H1 (cell line): Measurements from ENCODE around the gene TTBK2. TPM values are rescaled to one million over a fixed set of nuclear protein-coding genes. Genes with fewer than 3 reads are reported as not detected.

Source experiments
- CHD2 ChIP-seq: IDR thresholded peaks from 2 replicates; pipeline ENCODE4 v1.6.1; 2012; ENCODE audit warnings: low read length, improper control_type of control experiment
- EGR1 ChIP-seq: IDR thresholded peaks from 2 replicates; pipeline ENCODE4 v1.6.1; 2011; ENCODE audit warnings: low read depth, low read length, borderline replicate concordance
- PHF8 ChIP-seq: fragments of 200-600 bp; sonication (generic); conservative IDR thresholded peaks from 2 replicates; pipeline ENCODE4 v1.7.1; 2012; ENCODE audit warnings: low read depth, mild to moderate bottlenecking, inconsistent platforms, low read length, moderate library complexity
- POLR2A ChIP-seq, 2 experiments: IDR thresholded peaks; 1 replicate in 1 of 2; 2 replicates in 1 of 2; pipeline ENCODE4 v1.6.1; 2011; ENCODE audit warnings: low read depth in 2 of 2, low read length in 2 of 2, mild to moderate bottlenecking in 2 of 2; ENCODE audit errors: control extremely low read depth in 1 of 2
- RNF2 ChIP-seq: fragments of 200-900, 300-1000 bp; sonication (generic); IDR thresholded peaks from 2 replicates; pipeline ENCODE4 v1.7.1; 2016; ENCODE audit warnings: borderline replicate concordance, low read depth, mild to moderate bottlenecking, antibody characterized with exemption, low read length; ENCODE audit not compliant: poor library complexity, severe bottlenecking; ENCODE audit errors: missing control alignments
- SAP30 ChIP-seq: fragments of 300-600 bp; sonication (generic); IDR thresholded peaks from 2 replicates; pipeline ENCODE4 v1.7.1; 2012; ENCODE audit warnings: low read length, moderate library complexity, mild to moderate bottlenecking, inconsistent platforms; ENCODE audit not compliant: insufficient read depth, insufficient replicate concordance
- SP4 ChIP-seq: IDR thresholded peaks from 2 replicates; pipeline ENCODE4 v1.6.1; 2012; ENCODE audit warnings: low read length, inconsistent platforms
- SUZ12 ChIP-seq: fragments of 200-600 bp; sonication (generic); IDR thresholded peaks from 2 replicates; pipeline ENCODE4 v1.6.1; 2012; ENCODE audit warnings: mild to moderate bottlenecking, inconsistent platforms, low read length, moderate library complexity, mixed read lengths
- TBP ChIP-seq: IDR thresholded peaks from 2 replicates; pipeline ENCODE4 v1.6.1; 2011; ENCODE audit warnings: low read depth, low read length, improper control_type of control experiment
- polyA plus RNA-seq, 7 experiments: library from polyadenylated mRNA; depleted of rRNA in 3 of 7; stranded (reverse) in 5 of 7; unstranded in 2 of 7; fragments of >200 nt in 5 of 7; fragments of 200-250 nt in 2 of 7; gene quantifications; 1 replicate in 5 of 7; 2 replicates in 1 of 7; 4 replicates in 1 of 7; pipeline versions ENCODE4 v1.2.1 to v1.2.3, GENCODE V29; 2011 to 2013; ENCODE audit warnings: missing spikeins in 2 of 7, mixed read lengths in 2 of 7
- total RNA-seq: library from RNA; stranded (reverse); fragmentation: NEBNext Ultra II Directional; extraction: Animal tissue kit (Norgen Biotek cat#: 25700); gene quantifications from 2 replicates; pipeline ENCODE4 v1.2.1, GENCODE V29; 2021
- TF ChIP-seq, protein P1 (sequence below): fragments of 300-600 bp; sonication (generic); IDR thresholded peaks from 2 replicates; pipeline ENCODE4 v1.7.1; 2012; ENCODE audit warnings: low read length, moderate library complexity, mild to moderate bottlenecking, inconsistent platforms; ENCODE audit not compliant: insufficient replicate concordance

TTBK2 gene
- total and polyA plus RNA-seq, 2 of the 8 experiments (the other 6 are each of a cell fraction or from before 2014, with no cell fraction given), result 2.7 to 18.2 TPM

DNA sequence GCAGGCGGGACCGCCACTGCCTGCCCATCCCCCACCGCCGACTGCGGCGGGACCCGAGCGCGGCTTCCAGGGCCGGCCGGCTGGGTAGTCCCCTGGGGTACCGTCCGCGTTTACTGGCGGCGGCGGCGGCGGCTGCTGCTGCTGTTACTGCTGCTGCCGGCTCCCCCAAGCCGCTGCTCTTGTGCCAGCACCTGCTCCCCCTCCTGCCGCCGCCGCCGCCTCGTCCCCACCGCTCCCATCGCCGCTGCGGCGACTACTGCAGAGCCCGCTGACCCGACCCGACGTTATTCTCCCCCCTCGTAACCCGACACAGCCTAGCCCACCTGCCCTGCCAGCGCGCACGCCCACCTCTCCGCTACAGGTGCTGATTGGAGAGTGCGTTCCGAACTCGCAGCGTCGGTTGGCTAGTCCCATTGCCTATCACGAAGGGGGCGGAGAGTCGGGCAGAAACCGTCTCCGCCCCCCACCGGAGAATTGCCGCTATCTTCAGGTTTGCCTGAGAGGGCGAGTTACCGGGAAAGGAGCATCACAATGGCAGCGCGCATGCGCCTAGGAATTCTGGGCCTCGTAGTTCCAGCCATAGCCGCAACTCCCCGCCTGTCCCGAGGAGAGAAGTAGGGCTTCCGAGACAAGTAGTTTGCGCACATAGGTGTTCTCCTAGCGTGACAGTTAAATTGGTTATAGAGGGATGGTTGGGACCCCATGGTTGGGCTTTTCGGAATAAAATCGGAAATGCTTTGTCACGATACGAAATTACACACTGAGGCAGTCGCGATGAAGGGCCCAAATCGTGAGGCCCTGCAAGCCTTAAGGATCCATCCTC is at the start of gene TTBK2 (continued):
- TF ChIP-seq, protein P1, sequence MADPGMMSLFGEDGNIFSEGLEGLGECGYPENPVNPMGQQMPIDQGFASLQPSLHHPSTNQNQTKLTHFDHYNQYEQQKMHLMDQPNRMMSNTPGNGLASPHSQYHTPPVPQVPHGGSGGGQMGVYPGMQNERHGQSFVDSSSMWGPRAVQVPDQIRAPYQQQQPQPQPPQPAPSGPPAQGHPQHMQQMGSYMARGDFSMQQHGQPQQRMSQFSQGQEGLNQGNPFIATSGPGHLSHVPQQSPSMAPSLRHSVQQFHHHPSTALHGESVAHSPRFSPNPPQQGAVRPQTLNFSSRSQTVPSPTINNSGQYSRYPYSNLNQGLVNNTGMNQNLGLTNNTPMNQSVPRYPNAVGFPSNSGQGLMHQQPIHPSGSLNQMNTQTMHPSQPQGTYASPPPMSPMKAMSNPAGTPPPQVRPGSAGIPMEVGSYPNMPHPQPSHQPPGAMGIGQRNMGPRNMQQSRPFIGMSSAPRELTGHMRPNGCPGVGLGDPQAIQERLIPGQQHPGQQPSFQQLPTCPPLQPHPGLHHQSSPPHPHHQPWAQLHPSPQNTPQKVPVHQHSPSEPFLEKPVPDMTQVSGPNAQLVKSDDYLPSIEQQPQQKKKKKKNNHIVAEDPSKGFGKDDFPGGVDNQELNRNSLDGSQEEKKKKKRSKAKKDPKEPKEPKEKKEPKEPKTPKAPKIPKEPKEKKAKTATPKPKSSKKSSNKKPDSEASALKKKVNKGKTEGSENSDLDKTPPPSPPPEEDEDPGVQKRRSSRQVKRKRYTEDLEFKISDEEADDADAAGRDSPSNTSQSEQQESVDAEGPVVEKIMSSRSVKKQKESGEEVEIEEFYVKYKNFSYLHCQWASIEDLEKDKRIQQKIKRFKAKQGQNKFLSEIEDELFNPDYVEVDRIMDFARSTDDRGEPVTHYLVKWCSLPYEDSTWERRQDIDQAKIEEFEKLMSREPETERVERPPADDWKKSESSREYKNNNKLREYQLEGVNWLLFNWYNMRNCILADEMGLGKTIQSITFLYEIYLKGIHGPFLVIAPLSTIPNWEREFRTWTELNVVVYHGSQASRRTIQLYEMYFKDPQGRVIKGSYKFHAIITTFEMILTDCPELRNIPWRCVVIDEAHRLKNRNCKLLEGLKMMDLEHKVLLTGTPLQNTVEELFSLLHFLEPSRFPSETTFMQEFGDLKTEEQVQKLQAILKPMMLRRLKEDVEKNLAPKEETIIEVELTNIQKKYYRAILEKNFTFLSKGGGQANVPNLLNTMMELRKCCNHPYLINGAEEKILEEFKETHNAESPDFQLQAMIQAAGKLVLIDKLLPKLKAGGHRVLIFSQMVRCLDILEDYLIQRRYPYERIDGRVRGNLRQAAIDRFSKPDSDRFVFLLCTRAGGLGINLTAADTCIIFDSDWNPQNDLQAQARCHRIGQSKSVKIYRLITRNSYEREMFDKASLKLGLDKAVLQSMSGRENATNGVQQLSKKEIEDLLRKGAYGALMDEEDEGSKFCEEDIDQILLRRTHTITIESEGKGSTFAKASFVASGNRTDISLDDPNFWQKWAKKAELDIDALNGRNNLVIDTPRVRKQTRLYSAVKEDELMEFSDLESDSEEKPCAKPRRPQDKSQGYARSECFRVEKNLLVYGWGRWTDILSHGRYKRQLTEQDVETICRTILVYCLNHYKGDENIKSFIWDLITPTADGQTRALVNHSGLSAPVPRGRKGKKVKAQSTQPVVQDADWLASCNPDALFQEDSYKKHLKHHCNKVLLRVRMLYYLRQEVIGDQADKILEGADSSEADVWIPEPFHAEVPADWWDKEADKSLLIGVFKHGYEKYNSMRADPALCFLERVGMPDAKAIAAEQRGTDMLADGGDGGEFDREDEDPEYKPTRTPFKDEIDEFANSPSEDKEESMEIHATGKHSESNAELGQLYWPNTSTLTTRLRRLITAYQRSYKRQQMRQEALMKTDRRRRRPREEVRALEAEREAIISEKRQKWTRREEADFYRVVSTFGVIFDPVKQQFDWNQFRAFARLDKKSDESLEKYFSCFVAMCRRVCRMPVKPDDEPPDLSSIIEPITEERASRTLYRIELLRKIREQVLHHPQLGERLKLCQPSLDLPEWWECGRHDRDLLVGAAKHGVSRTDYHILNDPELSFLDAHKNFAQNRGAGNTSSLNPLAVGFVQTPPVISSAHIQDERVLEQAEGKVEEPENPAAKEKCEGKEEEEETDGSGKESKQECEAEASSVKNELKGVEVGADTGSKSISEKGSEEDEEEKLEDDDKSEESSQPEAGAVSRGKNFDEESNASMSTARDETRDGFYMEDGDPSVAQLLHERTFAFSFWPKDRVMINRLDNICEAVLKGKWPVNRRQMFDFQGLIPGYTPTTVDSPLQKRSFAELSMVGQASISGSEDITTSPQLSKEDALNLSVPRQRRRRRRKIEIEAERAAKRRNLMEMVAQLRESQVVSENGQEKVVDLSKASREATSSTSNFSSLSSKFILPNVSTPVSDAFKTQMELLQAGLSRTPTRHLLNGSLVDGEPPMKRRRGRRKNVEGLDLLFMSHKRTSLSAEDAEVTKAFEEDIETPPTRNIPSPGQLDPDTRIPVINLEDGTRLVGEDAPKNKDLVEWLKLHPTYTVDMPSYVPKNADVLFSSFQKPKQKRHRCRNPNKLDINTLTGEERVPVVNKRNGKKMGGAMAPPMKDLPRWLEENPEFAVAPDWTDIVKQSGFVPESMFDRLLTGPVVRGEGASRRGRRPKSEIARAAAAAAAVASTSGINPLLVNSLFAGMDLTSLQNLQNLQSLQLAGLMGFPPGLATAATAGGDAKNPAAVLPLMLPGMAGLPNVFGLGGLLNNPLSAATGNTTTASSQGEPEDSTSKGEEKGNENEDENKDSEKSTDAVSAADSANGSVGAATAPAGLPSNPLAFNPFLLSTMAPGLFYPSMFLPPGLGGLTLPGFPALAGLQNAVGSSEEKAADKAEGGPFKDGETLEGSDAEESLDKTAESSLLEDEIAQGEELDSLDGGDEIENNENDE, result no peak
- TF ChIP-seq POLR2A (IDR thresholded peaks at IDR 0.05; ENCODE audit: control extremely low read depth in 1 of 2, low read depth in 2 of 2, low read length in 2 of 2) (peak in 1 of 2 experiments; percentile 62; a peak in 1 of 3 replicates), EGR1 (no peak), SAP30 (peak; percentile 19), TBP (no peak), SP4 (peak; percentile 87), PHF8 (peak; percentile 81), SUZ12 (no peak), RNF2 (no peak), CHD2 (peak; percentile 95)
